Thymus (tissue), 11 donors: ENCODE measurements around the gene IL1RL1. TPM values are rescaled to one million over a fixed set of nuclear protein-coding genes. Genes with fewer than 3 reads are reported as not detected.
"Not testable (repeated sequence)": the region's sequence is repeated elsewhere in the genome, so short reads cannot be mapped to it uniquely, and the experiment has no call there.

Source experiments
- DNase-seq, 9 donors: peaks; one replicate each; pipeline ENCODE4 v3.0.0-alpha.2; 2013; ENCODE audit warnings: low spot score in 9 of 9, low read depth in 6 of 9, missing footprints in 1 of 9
- H3K27ac ChIP-seq, 2 donors: one replicate each; pipeline ENCODE4 v1.5.1; 2013; ENCODE audit warnings: control low read depth in 1 of 2, low read depth in 1 of 2, low read length in 1 of 2, mild to moderate bottlenecking in 1 of 2, moderate library complexity in 1 of 2
- H3K27me3 ChIP-seq, 2 donors: one replicate each; pipeline ENCODE4 v1.5.1; 2013; ENCODE audit warnings: low read length in 1 of 2; ENCODE audit not compliant: control insufficient read depth in 2 of 2, insufficient read depth in 1 of 2
- H3K36me3 ChIP-seq, 2 donors: one replicate each; pipeline ENCODE4 v1.5.1; 2013; ENCODE audit warnings: low read length in 1 of 2, mild to moderate bottlenecking in 1 of 2, moderate library complexity in 1 of 2; ENCODE audit not compliant: control insufficient read depth in 2 of 2, insufficient read depth in 2 of 2
- H3K4me1 ChIP-seq, 2 donors: one replicate each; pipeline ENCODE4 v1.5.1; 2013; ENCODE audit warnings: low read length in 2 of 2; ENCODE audit not compliant: control insufficient read depth in 2 of 2, insufficient read depth in 2 of 2
- H3K4me3 ChIP-seq, 2 donors: one replicate each; pipeline ENCODE4 v1.5.1; 2013; ENCODE audit warnings: low read length in 2 of 2, control low read depth in 1 of 2, mild to moderate bottlenecking in 1 of 2
- H3K9me3 ChIP-seq, 2 donors: one replicate each; pipeline ENCODE4 v1.5.1; 2013; ENCODE audit warnings: low read length in 1 of 2, mild to moderate bottlenecking in 1 of 2; ENCODE audit not compliant: control insufficient read depth in 2 of 2, insufficient read depth in 1 of 2
- WGBS: extraction: QIAGEN DNeasy Blood & Tissue Kit; methylation state at CpG from one replicate; pipeline ENCODE4 v1.1.7; 2013; 5-methylcytosine and 5-hydroxymethylcytosine counted together
- polyA plus RNA-seq: library from polyadenylated mRNA; stranded (reverse); fragments of 200-250 nt; gene quantifications from one replicate; pipeline ENCODE4 v1.2.3, GENCODE V29; 2013
- total RNA-seq: library from RNA; stranded (reverse); fragments of 120-200 nt; gene quantifications from one replicate; pipeline ENCODE4 v1.2.4, GENCODE V29; 2013
- donor health status: healthy.

IL1RL1 gene
- total and polyA plus RNA-seq, 2 donors = 1.1 to 2.3 TPM

- Histone ChIP-seq H3K27ac (no peak overlapping the region), H3K4me1 (peaks cover 0 to 3% of the 10 kb centered on the region in 2 donors), H3K36me3 (no peaks in the 10 kb centered on the region), H3K27me3 (no peaks in the 10 kb centered on the region), H3K4me3 (no peak overlapping the region), H3K9me3 (no peaks in the 10 kb centered on the region)
- DNase-seq = no peak
- WGBS = 43% methylated on average over 2 of the region's 2 CpGs
Observed at GRCh38 chr2:102317715-102318114, 6.4 kb downstream of the IL1RL1 start.

GRCh38 chr2:102318437-102318836 lies 7.1 kb downstream of the IL1RL1 start:
- no peak for DNase-seq
- Histone ChIP-seq H3K27me3 (no peaks in the 10 kb centered on the region), H3K4me3 (no peak overlapping the region), H3K9me3 (no peaks in the 10 kb centered on the region), H3K36me3 (no peaks in the 10 kb centered on the region), H3K27ac (no peak overlapping the region), H3K4me1 (peaks cover 0 to 3% of the 10 kb centered on the region in 2 donors)
- 95% methylated on average over 2 of the region's 2 CpGs for WGBS

- Histone ChIP-seq H3K4me1 (peaks cover 0 to 3% of the 10 kb centered on the region in 2 donors), H3K27me3 (no peaks in the 10 kb centered on the region), H3K27ac (no peak overlapping the region), H3K4me3 (no peak overlapping the region), H3K9me3 (peaks cover 0 to 6% of the 10 kb centered on the region in 2 donors), H3K36me3 (no peaks in the 10 kb centered on the region)
- 95% methylated on average over 6 of the region's 6 CpGs for WGBS
- no peak for DNase-seq
Observed at GRCh38 chr2:102321941-102322719, 10.8 kb downstream of the IL1RL1 start.

DNA sequence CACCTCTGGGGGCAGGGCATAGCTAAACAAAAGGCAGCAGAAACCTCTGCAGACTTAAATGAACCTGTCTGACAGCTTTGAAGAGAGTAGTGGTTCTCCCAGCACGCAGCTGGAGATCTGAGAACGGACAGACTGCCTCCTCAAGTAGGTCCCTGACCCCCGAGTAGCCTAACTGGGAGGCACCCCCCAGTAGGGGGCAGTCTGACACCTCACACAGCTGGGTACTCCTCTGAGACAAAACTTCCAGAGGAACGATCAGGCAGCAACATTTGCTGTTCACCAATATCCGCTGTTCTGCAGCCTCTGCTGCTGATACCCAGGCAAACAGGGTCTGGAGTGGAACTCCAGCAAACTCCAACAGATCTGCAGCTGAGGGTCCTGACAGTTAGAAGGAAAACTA lies 13.6 kb downstream of the IL1RL1 start:
- 96% methylated on average over 5 of the region's 5 CpGs for WGBS
- H3K9me3 ChIP-seq, H3K4me1 ChIP-seq, H3K27ac ChIP-seq, H3K36me3 ChIP-seq, H3K4me3 ChIP-seq, H3K27me3 ChIP-seq, DNase-seq: not testable (repeated sequence)

DNA sequence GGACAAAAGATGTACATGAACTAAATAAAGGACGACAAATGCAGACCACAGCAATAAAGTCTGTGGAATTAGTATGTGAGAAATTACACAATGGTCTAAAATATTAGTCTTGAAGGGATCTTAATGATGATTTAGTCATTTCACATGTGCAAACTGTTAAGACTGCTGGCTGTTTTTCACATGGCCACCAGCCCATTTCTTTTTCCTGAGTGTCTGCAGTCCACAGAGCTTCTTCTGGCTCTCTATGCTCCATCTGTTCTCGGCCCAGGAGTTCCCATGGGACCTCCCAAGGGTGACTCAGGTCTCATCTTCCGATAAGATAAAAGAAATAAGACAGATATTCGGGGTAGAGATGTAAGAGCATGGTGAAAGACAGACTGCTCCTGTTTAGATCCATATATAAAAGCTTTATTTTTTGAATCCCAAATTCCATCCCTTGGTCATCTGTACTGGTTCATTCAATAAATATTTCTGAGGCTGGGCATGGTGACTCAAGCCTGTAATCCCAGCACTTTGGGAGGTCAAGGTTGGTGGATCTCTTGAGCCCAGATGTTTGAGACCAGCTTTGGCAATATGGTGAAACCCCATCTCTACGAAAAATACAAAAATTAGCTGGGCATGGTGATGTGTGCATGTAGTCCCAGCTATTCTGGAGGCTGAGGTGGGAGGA lies 20.1 kb downstream of the IL1RL1 start:
- no peaks in the 10 kb centered on the region for H3K27me3 ChIP-seq
- H3K9me3 ChIP-seq = no peaks in the 10 kb centered on the region
- H3K4me3 ChIP-seq = no peak overlapping the region
- no peak overlapping the region for H3K27ac ChIP-seq
- DNase-seq = no peak
- no peaks in the 10 kb centered on the region for H3K4me1 ChIP-seq
- WGBS = 92% methylated on average over 5 of the region's 5 CpGs
- no peaks in the 10 kb centered on the region for H3K36me3 ChIP-seq

GRCh38 chr2:102334486-102334885 lies 23.1 kb downstream of the IL1RL1 start:
- Histone ChIP-seq H3K9me3 (no peaks in the 10 kb centered on the region), H3K27me3 (no peaks in the 10 kb centered on the region), H3K4me3 (no peak overlapping the region), H3K36me3 (no peaks in the 10 kb centered on the region), H3K4me1 (no peaks in the 10 kb centered on the region), H3K27ac (no peak overlapping the region)
- no peak for DNase-seq
- 100% methylated on average over 1 of the region's 1 CpG for WGBS

DNA sequence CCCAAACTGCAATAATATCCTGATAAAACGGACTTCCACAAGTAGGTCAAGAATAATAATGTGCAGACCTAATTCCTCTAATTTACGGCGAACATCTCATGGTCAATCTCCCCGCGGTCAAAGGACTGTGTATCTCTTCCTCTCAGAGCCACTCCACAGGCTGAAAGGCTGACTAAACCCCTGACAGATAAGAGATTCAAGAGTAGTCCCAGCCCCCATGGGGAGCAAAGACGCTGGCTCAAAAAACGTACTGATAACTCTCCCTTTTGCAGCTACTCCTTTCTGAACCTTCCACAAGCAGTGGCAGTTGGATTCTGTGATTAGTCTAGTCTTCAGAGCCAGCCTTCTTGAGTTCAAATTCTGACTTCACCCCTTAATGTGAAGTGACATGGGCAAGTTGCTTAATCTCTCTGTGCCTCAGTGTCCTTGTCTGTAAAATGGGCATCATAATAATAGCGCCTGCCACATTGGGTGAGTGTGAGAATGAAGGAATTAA lies 24.6 kb downstream of the IL1RL1 start:
- 65% methylated on average over 8 of the region's 8 CpGs for WGBS
- no peaks in the 10 kb centered on the region for H3K4me1 ChIP-seq
- no peaks in the 10 kb centered on the region for H3K9me3 ChIP-seq
- H3K27ac ChIP-seq = no peak overlapping the region
- no peak for DNase-seq
- H3K27me3 ChIP-seq = no peaks in the 10 kb centered on the region
- no peaks in the 10 kb centered on the region for H3K36me3 ChIP-seq
- H3K4me3 ChIP-seq = no peak overlapping the region

DNA sequence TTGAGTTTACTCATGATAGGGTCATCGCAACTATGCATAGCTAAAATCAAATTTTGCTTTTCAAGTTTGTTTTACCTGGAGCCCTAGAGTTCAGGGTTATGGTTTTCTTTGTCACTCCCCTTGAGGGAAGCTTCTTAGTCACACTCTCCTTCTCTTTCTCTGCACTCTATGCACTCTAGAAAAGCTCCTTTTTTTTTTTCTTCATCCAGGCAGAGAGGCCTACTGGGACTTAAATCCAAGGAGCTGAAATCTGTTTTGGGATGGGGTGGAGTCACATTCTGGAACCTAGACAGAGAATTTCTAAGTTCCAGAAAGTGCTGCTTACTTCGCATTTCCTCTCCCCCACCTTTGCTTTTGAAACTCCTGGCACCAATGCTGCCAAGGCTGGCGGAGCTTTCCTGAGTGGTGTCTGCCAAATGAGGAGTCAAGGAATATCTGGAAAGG lies 25.2 kb downstream of the IL1RL1 start:
- WGBS = 98% methylated on average over 3 of the region's 3 CpGs
- DNase-seq = no peak
- no peak overlapping the region for H3K27ac ChIP-seq

GRCh38 chr2:102337012-102337411 lies 25.6 kb downstream of the IL1RL1 start:
- Histone ChIP-seq H3K36me3 (no peaks in the 10 kb centered on the region), H3K27ac (no peak overlapping the region), H3K4me1 (no peaks in the 10 kb centered on the region), H3K4me3 (no peak overlapping the region), H3K27me3 (no peaks in the 10 kb centered on the region), H3K9me3 (no peaks in the 10 kb centered on the region)
- WGBS = 96% methylated on average over 1 of the region's 1 CpG
- DNase-seq = no peak

More for the DNA sequence above, 25.2 kb downstream of the IL1RL1 start:
- H3K9me3 ChIP-seq = no peaks in the 10 kb centered on the region
- H3K4me3 ChIP-seq = no peak overlapping the region
- H3K27me3 ChIP-seq = no peaks in the 10 kb centered on the region
- H3K4me1 ChIP-seq = no peaks in the 10 kb centered on the region
- H3K36me3 ChIP-seq = no peaks in the 10 kb centered on the region
